DMS79 (cell line): ENCODE measurements around the gene CALML4.
"Not testable (repeated sequence)": the region's sequence is repeated elsewhere in the genome, so short reads cannot be mapped to it uniquely, and the experiment has no call there.

Experiments
- DNase-seq: peaks from one replicate; lab custom pipeline; 2025; lab: John Stamatoyannopoulos, UW

Gene CALML4

DNA sequence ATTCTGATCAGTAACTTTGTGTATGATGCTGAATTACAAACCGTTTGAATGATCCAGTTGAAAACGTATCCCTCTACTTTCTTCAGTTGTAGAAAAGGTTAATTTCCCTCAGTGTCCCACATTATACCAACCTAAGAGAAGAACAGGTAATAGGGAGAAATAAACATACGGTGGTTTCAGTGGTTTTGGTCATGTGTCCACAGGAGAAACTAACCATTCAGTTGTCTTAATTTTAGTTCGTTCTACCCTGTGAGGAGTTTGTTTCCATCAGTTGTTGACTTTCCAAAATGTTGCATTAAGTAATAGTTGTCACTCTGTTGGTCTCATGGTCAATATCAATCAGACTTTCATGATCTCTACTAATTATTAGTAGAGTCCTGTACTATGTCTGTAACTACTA, 15.1 kb downstream of the CALML4 start:
- DNase-seq: no peak

GRCh38 chr15:68188647-68189046, 16.5 kb downstream of the CALML4 start:
- no peak for DNase-seq

DNA sequence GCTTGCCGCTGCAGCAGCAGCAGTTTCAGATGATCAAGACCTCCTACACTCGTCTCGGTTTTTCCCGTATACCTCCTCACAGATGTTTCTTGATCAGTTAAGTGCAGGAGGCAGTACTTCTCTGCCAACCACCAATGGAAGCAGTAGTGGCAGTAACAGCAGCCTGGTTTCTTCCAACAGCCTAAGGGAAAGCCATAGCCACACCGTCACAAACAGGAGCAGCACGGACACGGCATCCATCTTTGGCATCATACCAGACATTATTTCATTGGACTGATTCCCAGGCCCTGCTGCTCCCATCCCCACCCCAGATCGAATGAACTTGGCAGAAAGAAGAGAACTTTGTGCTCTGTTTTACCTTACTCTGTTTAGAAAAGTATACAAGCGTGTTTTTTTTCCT, 17.6 kb downstream of the CALML4 start:
- DNase-seq: no peak

- DNase-seq: no peak
Measured at GRCh38 chr15:68186671-68187397, 18.3 kb downstream of the CALML4 start.

DNA sequence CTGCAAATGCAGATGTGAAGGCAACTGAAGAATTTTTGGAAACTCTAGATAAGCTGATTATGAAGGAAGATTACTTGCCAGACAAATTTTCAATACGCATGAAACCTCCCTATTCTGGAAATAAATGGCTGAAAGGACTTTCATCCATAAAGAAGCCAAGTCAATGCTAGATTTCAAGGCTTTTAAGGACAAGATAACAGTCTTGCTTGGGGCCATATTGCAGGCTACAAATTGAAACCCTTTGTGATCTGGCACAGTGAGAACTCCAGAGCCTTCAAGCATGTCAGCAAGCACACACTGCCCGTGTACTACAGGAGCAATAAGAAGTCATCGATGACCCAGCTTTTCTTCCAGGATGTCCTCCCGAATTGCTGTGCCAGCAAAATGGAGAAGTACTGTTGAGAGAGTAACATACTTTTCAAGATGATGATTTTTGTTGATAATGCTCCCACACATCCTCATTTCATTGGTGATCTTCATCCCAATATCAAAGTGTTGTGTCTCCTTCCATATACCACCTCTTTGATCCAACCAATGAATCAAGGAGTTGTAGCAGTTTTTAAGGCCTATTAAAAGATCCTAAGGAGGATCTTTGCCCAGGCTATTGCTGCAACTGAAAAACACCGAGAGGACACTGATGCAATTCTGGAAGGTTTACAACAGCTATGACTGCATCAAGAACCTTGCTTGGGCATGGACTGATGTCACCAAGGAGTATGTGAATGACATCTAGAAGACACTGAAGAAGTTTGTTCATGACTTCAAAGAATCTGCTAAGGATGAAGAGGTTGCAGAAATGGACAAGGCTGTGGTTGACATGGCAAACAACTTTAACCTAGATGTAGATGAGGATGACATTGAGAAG, 20.3 kb downstream of the CALML4 start:
- no peak for DNase-seq

DNA sequence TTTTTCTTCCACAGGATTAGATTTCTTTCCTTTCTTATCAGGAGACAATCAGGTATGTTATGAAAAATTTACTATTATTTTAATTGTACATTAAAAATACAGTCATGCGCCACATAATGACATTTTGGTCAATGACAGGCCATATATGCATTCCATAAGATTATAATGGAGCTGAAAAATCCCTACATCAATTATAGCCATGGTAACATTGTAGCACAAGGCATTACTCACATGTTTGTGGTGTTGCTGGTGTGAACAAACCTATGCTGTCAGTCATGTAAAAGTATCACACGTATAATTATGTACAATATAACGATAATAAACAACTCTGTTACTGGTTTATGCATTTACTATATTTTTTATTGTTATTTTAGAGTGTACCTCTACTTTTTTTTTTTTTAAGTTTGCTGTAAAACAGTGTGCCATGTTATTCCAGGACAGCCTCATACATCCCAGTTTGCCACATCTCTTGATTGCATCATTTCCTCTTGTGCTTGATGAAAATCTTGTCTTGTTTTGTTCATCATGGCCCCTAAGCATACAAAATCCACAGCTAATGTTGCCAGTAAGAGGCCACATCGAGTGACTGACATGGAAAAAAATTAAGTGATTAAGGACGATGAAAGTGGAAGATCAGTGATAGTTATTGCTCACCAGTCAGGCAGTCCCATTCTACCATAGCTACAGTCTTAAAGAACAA, 21.4 kb downstream of the CALML4 start:
- DNase-seq: no peak

DNA sequence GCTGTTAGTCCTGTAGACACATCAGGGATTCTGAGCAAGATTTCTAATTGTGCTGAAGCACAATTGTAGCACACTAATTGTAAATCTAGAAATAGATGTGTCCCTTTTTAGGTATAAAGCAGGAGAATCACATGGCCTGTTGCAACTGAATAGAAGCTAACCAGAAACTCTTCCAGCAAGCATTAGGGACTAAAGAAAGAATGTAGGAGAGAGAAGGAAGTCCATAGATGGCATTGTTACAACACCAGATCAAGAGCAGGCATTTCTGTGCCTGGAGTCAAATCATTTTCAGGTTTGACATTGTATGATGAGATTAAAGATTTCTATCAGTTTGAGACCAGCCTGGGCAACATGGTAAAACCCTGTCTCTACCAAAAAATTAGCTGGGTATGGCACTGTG, 27.4 kb downstream of the CALML4 start:
- DNase-seq: no peak

DNA sequence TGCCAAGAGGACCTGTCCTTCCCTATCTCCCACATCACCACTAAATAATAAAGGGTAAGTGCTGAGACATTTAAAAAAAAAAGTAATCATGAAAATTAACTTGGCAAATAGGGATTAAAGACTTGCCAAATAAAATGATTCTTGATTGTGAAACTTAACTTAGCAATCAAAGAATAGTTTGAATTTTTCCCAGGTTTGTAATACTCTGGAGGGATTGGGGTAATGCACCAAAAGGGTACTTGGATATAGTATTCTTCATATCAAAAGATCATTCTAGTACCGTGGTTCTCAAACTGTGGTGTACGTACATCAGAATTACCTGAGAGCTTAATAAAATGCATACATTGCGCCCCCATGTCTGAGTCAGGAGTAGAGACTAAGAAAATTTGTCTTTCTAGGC, 28.5 kb downstream of the CALML4 start:
- DNase-seq: no peak

- DNase-seq: no peak
Measured at GRCh38 chr15:68175526-68175925, 29.6 kb downstream of the CALML4 start.

DNA sequence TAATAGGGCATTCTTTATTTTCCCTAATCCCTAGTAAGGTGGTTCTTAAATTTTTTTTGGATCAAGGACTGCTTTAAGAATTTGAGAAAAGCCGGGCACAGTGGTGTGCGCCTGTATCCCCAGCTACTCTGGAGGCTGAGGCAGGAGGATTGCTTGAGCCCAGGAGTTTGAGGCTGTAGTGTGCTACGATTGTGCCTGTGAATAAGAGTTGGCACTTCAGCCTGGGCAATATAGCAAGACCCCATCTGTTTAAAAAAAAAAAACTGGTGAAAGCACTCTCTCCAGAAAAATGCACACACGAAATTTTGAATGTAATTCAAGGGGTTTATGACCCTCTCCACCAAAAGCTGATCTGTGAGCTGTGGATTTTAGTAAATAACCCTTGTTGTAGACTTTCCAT, 32.0 kb downstream of the CALML4 start:
- DNase-seq: no peak

- DNase-seq: not testable (repeated sequence)
Measured at GRCh38 chr15:68172037-68172436, 33.1 kb downstream of the CALML4 start.

- DNase-seq: no peak
Measured at GRCh38 chr15:68166847-68167246, 38.3 kb downstream of the CALML4 start.

GRCh38 chr15:68163191-68163590, 41.9 kb downstream of the CALML4 start:
- DNase-seq: no peak

DNA sequence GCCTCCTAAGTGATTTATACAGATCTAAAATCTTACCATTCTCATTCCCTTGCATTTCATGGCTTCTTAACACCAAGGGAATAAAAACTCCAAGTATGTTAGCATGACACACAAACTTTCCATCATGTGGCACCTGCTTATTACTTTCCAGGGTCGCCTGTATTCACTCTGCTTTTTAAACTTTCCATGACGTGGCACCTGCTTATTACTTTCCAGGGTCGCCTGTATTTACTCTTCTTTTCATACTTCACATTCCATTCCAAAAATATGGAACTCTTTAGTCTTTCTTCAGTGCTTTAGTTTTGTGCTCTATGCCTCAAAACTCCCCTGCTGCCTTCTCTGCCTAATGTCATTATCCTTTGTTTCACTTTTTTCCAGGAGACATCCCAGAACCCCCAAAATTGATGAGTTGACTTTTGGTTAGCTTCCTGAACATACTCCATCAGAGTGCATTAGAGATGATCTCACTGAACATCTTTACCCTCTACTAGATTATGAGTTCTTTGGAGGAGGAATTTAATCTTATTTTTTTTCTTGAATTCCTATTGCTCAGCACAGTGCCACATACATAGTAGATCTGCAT, 47.0 kb downstream of the CALML4 start:
- DNase-seq: no peak

DNA sequence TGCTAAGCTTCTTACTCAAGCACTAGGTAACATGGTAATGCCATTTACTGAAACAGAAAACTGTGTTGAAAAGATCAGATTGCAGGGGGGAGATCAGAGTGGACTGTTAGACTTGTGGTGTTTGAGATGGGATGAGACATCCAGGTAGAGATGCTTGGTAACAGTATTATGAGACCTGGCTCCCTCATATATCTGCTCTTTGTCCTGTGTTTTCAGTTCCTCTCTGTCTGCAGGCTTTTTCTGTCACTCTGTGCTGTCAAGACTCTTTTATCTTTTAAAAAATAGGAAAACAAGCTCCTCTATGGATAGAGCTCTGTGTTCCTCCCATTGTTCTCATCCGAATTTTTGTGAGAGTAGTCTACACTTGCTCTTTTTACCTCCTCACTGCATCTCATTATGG, 48.1 kb downstream of the CALML4 start:
- no peak for DNase-seq

DNA sequence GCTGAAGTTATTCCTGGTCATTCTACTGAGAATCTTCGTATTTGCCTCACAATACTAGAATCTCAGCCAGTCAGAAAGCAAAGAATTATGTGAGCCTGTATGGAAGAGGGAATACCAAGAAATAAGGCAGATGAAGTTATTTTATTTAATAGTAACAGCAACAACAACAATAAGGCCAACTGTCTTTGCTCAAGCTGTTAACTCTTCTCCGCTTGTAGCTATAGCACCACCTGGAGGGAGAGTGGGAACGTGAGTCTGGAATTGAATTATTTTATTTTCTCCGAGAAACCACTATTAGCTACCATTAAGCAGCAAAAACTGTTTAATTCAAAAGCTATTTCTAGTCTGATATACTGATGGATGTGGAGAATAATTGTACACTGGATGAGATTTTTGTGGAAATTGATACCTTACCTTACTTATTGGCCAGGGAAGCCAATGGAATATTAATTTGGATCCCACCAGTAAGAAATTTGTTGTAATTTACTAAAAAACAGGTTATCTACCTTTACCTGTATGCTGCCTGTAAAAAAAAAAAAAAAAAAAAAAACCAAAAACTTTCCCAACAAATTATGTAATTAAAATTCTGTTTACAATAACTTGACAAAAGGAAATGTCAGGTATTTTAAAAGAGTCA, 50.1 kb downstream of the CALML4 start:
- no peak for DNase-seq

DNA sequence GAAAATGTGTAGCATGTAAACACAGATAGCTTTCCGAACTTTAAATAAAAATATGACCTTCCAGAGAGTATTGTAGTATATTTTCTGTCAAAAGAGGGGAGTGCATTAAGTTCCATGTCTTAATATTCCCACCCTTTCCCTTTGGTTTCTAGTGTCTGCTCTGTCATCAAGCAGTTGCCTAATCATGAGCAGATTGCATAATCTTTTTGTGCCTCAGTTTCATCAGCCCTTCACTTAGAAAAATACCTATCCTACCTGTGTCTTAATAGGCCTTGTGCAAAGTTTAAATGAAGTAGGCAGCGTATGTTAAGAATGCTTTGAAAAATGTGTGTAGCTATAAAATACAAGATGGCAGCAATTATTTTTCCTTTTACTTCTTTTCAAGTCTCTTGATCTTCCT, 52.8 kb downstream of the CALML4 start:
- DNase-seq: no peak

- DNase-seq: no peak
Measured at GRCh38 chr15:68151277-68151676, 53.9 kb downstream of the CALML4 start.

GRCh38 chr15:68150187-68150586, 54.9 kb downstream of the CALML4 start:
- DNase-seq: no peak

- no peak for DNase-seq
Measured at GRCh38 chr15:68149059-68149458, 56.1 kb downstream of the CALML4 start.

DNA sequence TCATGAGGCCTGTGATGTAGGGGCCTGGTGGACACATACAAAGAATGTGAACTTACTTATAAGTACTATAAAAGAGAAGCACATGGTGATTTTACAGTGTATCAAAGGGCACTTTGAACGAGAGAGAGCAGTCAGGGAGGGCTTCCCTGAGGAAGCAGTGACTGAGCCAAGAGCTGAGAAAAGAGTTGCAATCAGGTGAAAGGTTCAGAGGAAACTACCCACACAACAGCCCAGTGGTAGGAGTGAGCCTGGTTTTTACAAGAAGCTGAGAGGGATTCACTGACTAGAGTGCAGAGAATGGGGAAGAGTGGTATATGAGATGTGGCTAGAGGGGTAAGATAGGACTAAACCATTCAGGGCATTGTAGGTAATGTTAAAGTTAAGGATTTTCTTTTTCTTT, 57.1 kb downstream of the CALML4 start:
- DNase-seq: no peak

DNA sequence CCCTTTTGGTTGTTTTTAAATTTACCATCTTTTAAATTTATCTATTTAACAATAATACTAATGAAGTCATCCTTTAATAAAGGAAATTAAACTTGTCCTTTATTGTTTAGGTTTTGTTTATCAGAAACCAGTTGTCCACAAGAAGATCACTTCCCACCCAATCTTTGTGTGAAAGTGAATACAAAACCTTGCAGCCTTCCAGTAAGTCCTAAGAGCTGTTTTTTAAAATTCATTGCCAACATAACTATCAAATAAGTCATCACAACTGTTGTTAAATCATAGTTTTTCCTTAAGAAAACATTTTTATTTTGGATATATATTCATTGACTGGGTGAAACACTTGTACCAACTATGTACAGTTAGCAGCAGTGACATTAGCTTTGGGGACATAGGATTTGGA, 59.4 kb downstream of the CALML4 start:
- no peak for DNase-seq
